C4-2B (cell line): ENCODE measurements around the gene CFC1.
"Not testable (repeated sequence)": the region's sequence is repeated elsewhere in the genome, so short reads cannot be mapped to it uniquely, and the experiment has no call there.

Experiments
- ZFX ChIP-seq: fragments of 450-650 bp; IDR thresholded peaks from 2 replicates; pipeline ENCODE4 v1.6.1; 2017
- TF ChIP-seq, protein P1 (sequence below): fragments of 450-650 bp; conservative IDR thresholded peaks from 2 replicates; pipeline ENCODE4 v1.5.1; 2017; ENCODE audit warnings: mild to moderate bottlenecking

DNA sequence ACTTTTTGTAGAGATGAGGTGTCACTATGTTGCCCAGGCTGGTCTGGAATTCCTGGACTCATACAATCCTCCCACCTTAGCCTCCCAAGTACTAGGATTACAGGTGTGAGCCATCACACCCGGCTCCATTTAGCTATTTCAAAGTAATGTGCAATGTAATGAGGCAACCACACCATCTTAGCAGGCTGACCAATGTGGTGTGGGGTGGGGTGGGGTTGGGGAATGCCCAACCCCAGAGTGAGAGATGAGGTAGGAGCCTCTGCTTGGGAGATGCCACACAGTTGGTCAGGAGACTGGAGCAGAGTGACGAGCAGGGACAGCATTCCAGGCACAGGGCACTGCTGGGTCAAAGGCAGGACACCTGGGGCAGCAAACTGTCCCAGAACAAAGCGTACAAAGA, 51.0 kb downstream of the CFC1 start:
- TF ChIP-seq, protein P1, sequence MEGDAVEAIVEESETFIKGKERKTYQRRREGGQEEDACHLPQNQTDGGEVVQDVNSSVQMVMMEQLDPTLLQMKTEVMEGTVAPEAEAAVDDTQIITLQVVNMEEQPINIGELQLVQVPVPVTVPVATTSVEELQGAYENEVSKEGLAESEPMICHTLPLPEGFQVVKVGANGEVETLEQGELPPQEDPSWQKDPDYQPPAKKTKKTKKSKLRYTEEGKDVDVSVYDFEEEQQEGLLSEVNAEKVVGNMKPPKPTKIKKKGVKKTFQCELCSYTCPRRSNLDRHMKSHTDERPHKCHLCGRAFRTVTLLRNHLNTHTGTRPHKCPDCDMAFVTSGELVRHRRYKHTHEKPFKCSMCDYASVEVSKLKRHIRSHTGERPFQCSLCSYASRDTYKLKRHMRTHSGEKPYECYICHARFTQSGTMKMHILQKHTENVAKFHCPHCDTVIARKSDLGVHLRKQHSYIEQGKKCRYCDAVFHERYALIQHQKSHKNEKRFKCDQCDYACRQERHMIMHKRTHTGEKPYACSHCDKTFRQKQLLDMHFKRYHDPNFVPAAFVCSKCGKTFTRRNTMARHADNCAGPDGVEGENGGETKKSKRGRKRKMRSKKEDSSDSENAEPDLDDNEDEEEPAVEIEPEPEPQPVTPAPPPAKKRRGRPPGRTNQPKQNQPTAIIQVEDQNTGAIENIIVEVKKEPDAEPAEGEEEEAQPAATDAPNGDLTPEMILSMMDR: not testable (repeated sequence)
- TF ChIP-seq ZFX: not testable (repeated sequence)
